Measurements from ENCODE around the gene TMEM135. TPM values are rescaled to one million over a fixed set of nuclear protein-coding genes. Genes with fewer than 3 reads are reported as not detected.
"Not testable (repeated sequence)": the region's sequence is repeated elsewhere in the genome, so short reads cannot be mapped to it uniquely, and the experiment has no call there.

TMEM135 gene
- total RNA-seq, 1 donor from 2014 or later: 20.6 TPM

DNA sequence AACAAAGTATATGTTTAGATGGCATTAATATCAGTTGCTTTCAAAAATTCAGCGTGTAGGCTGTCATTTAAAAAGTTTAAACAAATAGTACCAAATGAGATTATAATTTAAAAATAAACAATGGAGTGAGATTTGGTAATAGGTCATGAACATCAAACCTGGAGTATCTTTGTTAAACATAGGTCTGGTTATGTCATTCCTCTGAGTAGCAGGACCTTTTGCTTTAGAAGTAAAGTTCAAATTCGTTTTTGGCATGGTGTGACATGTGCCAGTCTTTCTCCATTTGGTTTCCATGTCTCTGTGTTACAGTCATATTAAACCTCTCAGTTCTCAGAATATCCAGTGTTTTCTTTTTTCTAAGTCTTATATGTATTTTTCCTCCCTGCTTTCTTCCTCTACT, 242.4 kb downstream of the TMEM135 start:
- H3K9me3 ChIP-seq (ENCODE audit: insufficient read depth, low read depth, low read length): no peaks in the 10 kb centered on the region
- no peak overlapping the region for H3K4me3 ChIP-seq (ENCODE audit: insufficient read depth, low read depth, low read length)
- Mint-ChIP-seq H3K4me3 (ENCODE audit: unreplicated experiment) (no peak overlapping the region), H3K27ac (ENCODE audit: unreplicated experiment) (no peak overlapping the region), H3K36me3 (ENCODE audit: low read depth, unreplicated experiment) (no peaks in the 10 kb centered on the region), H3K4me1 (ENCODE audit: low read depth, unreplicated experiment) (no peaks in the 10 kb centered on the region), H3K9me3 (ENCODE audit: unreplicated experiment) (no peaks in the 10 kb centered on the region), H3K27me3 (ENCODE audit: low read depth, unreplicated experiment) (no peaks in the 10 kb centered on the region)
- H3K36me3 ChIP-seq (ENCODE audit: insufficient read depth, low read length): no peaks in the 10 kb centered on the region
- TF ChIP-seq, protein P1, sequence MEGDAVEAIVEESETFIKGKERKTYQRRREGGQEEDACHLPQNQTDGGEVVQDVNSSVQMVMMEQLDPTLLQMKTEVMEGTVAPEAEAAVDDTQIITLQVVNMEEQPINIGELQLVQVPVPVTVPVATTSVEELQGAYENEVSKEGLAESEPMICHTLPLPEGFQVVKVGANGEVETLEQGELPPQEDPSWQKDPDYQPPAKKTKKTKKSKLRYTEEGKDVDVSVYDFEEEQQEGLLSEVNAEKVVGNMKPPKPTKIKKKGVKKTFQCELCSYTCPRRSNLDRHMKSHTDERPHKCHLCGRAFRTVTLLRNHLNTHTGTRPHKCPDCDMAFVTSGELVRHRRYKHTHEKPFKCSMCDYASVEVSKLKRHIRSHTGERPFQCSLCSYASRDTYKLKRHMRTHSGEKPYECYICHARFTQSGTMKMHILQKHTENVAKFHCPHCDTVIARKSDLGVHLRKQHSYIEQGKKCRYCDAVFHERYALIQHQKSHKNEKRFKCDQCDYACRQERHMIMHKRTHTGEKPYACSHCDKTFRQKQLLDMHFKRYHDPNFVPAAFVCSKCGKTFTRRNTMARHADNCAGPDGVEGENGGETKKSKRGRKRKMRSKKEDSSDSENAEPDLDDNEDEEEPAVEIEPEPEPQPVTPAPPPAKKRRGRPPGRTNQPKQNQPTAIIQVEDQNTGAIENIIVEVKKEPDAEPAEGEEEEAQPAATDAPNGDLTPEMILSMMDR (IDR thresholded peaks at IDR 0.05; ENCODE audit: insufficient read depth, low read depth, low read length): no peak
- no peak for TF ChIP-seq EZH2 (IDR thresholded peaks at IDR 0.05; ENCODE audit: insufficient read depth, low read length)
- DNase-seq (ENCODE audit: low read depth) (no peak), FAIRE-seq (no peak)
- no peak overlapping the region for H3K4me2 ChIP-seq (ENCODE audit: low read length)
- no peaks in the 10 kb centered on the region for H4K20me1 ChIP-seq (ENCODE audit: insufficient read depth, low read length)
- H3K27ac ChIP-seq (ENCODE audit: low read depth, low read length): no peak overlapping the region
- no peaks in the 10 kb centered on the region for H3K4me1 ChIP-seq (ENCODE audit: insufficient read depth, low read length)
- H3K27me3 ChIP-seq (ENCODE audit: insufficient read depth, low read length): no peaks in the 10 kb centered on the region
- no peaks in the 10 kb centered on the region for H3K79me2 ChIP-seq (ENCODE audit: insufficient read depth, low read length)
- H2AFZ ChIP-seq (ENCODE audit: low read depth, low read length): no peak overlapping the region
- H3K9ac ChIP-seq (ENCODE audit: low read length): no peak overlapping the region

DNA sequence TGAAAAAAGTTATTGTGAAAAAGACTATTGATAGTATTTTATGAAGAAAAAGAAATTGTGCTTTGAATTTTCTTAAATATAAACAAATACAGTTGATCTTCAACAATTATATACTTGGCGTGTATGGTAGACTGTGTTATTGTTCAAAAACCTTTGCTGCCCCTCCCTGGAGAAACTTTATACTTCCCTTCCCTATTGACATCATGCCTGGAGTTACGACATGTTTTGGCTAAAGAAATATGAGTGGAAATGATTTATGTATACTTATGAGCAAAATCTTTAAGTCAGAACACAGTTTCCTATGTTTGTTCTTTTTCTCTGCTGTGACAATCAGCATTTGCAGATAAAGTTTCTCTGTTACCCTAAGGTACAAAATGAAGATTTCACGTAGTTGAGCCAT, 243.8 kb downstream of the TMEM135 start:
- Histone ChIP-seq H3K9ac (ENCODE audit: low read length) (no peak overlapping the region), H3K79me2 (ENCODE audit: insufficient read depth, low read length) (no peaks in the 10 kb centered on the region), H3K36me3 (ENCODE audit: insufficient read depth, low read length) (no peaks in the 10 kb centered on the region), H3K4me1 (ENCODE audit: insufficient read depth, low read length) (no peaks in the 10 kb centered on the region), H4K20me1 (ENCODE audit: insufficient read depth, low read length) (no peaks in the 10 kb centered on the region), H3K9me3 (ENCODE audit: insufficient read depth, low read depth, low read length) (no peaks in the 10 kb centered on the region), H3K4me3 (ENCODE audit: insufficient read depth, low read depth, low read length) (no peak overlapping the region), H3K27ac (ENCODE audit: low read depth, low read length) (no peak overlapping the region), H2AFZ (ENCODE audit: low read depth, low read length) (no peak overlapping the region), H3K4me2 (ENCODE audit: low read length) (no peak overlapping the region), H3K27me3 (ENCODE audit: insufficient read depth, low read length) (no peaks in the 10 kb centered on the region)
- Mint-ChIP-seq H3K27ac (ENCODE audit: unreplicated experiment) (no peak overlapping the region), H3K36me3 (ENCODE audit: low read depth, unreplicated experiment) (peaks cover 6% of the 10 kb centered on the region), H3K27me3 (ENCODE audit: low read depth, unreplicated experiment) (no peaks in the 10 kb centered on the region), H3K4me1 (ENCODE audit: low read depth, unreplicated experiment) (no peaks in the 10 kb centered on the region), H3K9me3 (ENCODE audit: unreplicated experiment) (no peaks in the 10 kb centered on the region), H3K4me3 (ENCODE audit: unreplicated experiment) (no peak overlapping the region)
- FAIRE-seq: no peak
- TF ChIP-seq, protein P1 (IDR thresholded peaks at IDR 0.05; ENCODE audit: insufficient read depth, low read depth, low read length): no peak
- no peak for TF ChIP-seq EZH2 (IDR thresholded peaks at IDR 0.05; ENCODE audit: insufficient read depth, low read length)
- no peak for DNase-seq (ENCODE audit: low read depth)

DNA sequence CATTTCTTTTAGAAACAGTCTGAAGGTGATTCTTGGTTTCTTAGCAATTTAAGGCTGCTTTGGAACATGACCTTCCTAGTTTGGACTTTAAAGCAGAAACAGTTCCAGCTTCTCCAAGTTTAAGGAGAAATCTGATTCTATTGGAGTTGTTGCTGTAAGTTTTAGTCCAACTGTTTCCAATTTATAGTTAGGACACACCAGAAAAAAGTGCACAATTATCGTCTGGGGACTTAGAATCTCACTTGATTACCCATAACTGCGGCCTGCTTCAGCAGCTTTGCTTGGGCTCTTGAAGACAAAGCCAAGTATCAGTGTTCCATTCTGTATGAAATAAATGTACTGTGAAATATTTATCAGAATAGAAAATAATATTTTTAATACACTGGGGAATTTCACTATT, 246.6 kb downstream of the TMEM135 start:
- H3K4me3 Mint-ChIP-seq (ENCODE audit: unreplicated experiment): no peak overlapping the region
- H3K9me3 Mint-ChIP-seq (ENCODE audit: unreplicated experiment): no peaks in the 10 kb centered on the region
- Histone ChIP-seq H3K79me2 (ENCODE audit: insufficient read depth, low read length) (no peaks in the 10 kb centered on the region), H3K4me1 (ENCODE audit: insufficient read depth, low read length) (no peaks in the 10 kb centered on the region), H3K4me2 (ENCODE audit: low read length) (no peak overlapping the region), H3K36me3 (ENCODE audit: insufficient read depth, low read length) (no peaks in the 10 kb centered on the region), H3K27me3 (ENCODE audit: insufficient read depth, low read length) (no peaks in the 10 kb centered on the region), H4K20me1 (ENCODE audit: insufficient read depth, low read length) (no peaks in the 10 kb centered on the region), H3K27ac (ENCODE audit: low read depth, low read length) (no peak overlapping the region), H3K9me3 (ENCODE audit: insufficient read depth, low read depth, low read length) (no peaks in the 10 kb centered on the region), H3K4me3 (ENCODE audit: insufficient read depth, low read depth, low read length) (no peak overlapping the region), H3K9ac (ENCODE audit: low read length) (no peak overlapping the region), H2AFZ (ENCODE audit: low read depth, low read length) (no peak overlapping the region)
- FAIRE-seq (no peak), DNase-seq (ENCODE audit: low read depth) (no peak)
- H3K27me3 Mint-ChIP-seq (ENCODE audit: low read depth, unreplicated experiment): no peaks in the 10 kb centered on the region
- peaks cover 6% of the 10 kb centered on the region for H3K36me3 Mint-ChIP-seq (ENCODE audit: low read depth, unreplicated experiment)
- H3K27ac Mint-ChIP-seq (ENCODE audit: unreplicated experiment): no peak overlapping the region
- no peak for TF ChIP-seq EZH2 (IDR thresholded peaks at IDR 0.05; ENCODE audit: insufficient read depth, low read length)
- TF ChIP-seq, protein P1 (IDR thresholded peaks at IDR 0.05; ENCODE audit: insufficient read depth, low read depth, low read length): no peak
- no peaks in the 10 kb centered on the region for H3K4me1 Mint-ChIP-seq (ENCODE audit: low read depth, unreplicated experiment)

- H3K27me3 Mint-ChIP-seq (ENCODE audit: low read depth, unreplicated experiment); H3K36me3 Mint-ChIP-seq (ENCODE audit: low read depth, unreplicated experiment); H3K4me2 ChIP-seq (ENCODE audit: low read length); FAIRE-seq; H3K9ac ChIP-seq (ENCODE audit: low read length); H3K9me3 Mint-ChIP-seq (ENCODE audit: unreplicated experiment); H3K79me2 ChIP-seq (ENCODE audit: insufficient read depth, low read length); H3K27me3 ChIP-seq (ENCODE audit: insufficient read depth, low read length); H2AFZ ChIP-seq (ENCODE audit: low read depth, low read length); H4K20me1 ChIP-seq (ENCODE audit: insufficient read depth, low read length); DNase-seq (ENCODE audit: low read depth); H3K36me3 ChIP-seq (ENCODE audit: insufficient read depth, low read length); H3K9me3 ChIP-seq (ENCODE audit: insufficient read depth, low read depth, low read length); H3K27ac Mint-ChIP-seq (ENCODE audit: unreplicated experiment); H3K4me3 Mint-ChIP-seq (ENCODE audit: unreplicated experiment); H3K4me1 ChIP-seq (ENCODE audit: insufficient read depth, low read length); H3K4me1 Mint-ChIP-seq (ENCODE audit: low read depth, unreplicated experiment); H3K4me3 ChIP-seq (ENCODE audit: insufficient read depth, low read depth, low read length); H3K27ac ChIP-seq (ENCODE audit: low read depth, low read length): not testable (repeated sequence)
Observed at GRCh38 chr11:87285674-87286073, 247.9 kb downstream of the TMEM135 start.
